LHCN-M2 (cell line): ENCODE measurements around the gene SPTSSB. TPM values are rescaled to one million over a fixed set of nuclear protein-coding genes. Genes with fewer than 3 reads are reported as not detected.

Experiments used
- total RNA-seq: library from RNA; depleted of rRNA; stranded (reverse); fragments of >200 nt; gene quantifications from 2 replicates; pipeline ENCODE4 v1.2.3, GENCODE V29; 2014; rRNA removed

The SPTSSB gene
- total RNA-seq, 1 experiment from 2014 or later: not detected

Other genes with a start within 250 kb of the SPTSSB start
- gene NMD3, start 150.2 kb downstream of the SPTSSB start, total RNA-seq: 43.2 and 53.2 TPM in 2 replicates
- gene OTOL1, start 125.3 kb upstream of the SPTSSB start, total RNA-seq: not detected in 2 replicates